ENCODE results near the gene CD28.

DNA sequence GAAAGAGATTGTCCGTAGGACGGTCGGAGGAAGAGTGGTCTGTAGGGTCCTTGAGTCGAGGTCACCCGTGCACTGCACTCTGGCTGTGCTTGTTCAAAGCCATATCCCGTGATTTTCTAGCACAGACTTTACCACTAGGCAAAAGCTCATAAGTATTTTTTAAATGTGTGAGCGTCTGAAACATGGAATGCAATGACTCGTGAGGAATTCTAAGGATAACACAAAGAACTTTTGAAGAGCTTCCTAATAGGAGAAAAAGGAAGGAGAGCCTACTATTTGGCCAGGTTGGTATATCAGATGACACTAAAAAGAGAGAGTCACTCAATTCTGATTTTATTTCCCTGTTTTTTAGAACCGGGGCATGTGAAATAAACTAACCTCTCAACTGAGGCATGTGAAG lies 68.3 kb downstream of the CD28 start:
- TF ChIP-seq, protein P1, sequence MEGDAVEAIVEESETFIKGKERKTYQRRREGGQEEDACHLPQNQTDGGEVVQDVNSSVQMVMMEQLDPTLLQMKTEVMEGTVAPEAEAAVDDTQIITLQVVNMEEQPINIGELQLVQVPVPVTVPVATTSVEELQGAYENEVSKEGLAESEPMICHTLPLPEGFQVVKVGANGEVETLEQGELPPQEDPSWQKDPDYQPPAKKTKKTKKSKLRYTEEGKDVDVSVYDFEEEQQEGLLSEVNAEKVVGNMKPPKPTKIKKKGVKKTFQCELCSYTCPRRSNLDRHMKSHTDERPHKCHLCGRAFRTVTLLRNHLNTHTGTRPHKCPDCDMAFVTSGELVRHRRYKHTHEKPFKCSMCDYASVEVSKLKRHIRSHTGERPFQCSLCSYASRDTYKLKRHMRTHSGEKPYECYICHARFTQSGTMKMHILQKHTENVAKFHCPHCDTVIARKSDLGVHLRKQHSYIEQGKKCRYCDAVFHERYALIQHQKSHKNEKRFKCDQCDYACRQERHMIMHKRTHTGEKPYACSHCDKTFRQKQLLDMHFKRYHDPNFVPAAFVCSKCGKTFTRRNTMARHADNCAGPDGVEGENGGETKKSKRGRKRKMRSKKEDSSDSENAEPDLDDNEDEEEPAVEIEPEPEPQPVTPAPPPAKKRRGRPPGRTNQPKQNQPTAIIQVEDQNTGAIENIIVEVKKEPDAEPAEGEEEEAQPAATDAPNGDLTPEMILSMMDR (IDR thresholded peaks at IDR 0.05; ENCODE audit: low read length): no peak
- TF ChIP-seq EZH2 (IDR thresholded peaks at IDR 0.05; ENCODE audit: borderline replicate concordance, low read length): no peak
